MV-4-11 (cell line): ENCODE data around the gene ZNF493.

Source experiments
- DNase-seq: peaks from one replicate; lab custom pipeline; 2025; lab: John Stamatoyannopoulos, UW

Gene ZNF493

DNA sequence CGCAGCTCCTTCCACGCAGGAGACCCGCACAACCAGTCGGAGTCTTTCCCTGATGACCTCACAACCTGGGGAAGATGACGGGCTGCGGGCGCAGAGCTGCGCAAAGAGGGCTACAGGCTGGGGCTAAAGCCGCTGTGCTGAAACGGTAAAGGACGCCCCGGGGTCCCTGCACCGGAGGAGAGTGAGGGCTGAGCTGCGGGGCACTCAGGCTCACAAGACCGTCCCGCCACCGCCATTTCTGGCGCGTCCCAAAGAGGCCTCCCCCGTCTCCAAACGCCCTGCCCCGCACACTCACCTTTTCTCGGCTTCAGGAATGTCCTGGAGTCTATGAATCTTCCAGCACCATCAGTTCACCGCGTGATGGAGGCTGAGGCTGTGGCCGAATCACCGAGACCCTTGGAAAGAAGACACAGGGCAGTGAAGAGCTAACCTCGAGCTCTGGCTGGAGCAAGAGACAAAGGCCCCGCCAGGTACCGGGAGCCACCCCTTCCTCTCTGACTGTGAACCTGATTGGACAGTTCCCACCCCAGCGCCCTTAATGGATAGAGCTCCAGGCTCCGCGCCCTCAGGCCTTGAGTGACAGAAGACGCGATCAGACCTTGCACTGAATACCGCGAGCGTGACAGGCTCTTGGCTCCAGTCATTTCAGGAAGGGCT, 66.6 kb downstream of the ZNF493 start:
- no peak for DNase-seq

DNA sequence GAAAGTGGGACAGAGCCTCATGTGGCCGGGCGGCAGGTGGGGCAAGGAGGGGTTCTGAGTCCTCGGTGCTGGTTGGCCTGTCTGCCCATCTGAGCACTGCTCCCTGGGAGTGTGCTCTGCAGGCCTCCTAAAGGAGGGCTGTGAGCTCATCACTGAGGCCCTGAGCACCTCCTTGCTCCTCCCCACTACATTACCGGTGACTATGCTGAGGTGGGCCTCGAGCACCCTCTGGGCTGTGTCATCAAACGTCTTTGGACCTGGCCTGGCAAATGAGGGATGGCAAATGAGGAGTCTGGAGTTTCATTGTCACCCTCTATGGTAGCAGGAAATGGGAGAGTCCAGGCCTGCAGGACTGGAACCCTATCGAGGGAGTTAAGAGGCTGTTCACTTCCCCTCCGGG, 69.7 kb downstream of the ZNF493 start:
- no peak for DNase-seq

DNA sequence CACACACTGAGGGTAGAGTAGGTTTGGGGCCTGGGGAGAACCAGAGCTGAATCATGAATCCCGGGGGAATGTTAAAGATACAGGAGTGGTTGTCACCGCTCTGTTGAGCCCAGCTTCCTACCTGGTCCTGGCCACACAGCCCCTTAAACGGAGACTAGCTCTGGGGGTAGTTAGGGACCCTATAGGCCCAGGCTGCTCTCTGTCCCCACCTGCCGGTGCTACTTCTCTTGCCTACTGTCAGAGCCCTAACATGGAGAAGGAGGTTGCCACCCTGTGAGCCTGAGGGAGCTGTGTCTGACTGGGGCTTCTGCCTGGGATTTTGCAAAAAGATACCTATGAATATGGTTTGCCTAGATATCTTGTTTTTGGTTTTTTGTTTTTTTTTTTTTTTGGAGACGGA, 71.9 kb downstream of the ZNF493 start:
- no peak for DNase-seq

DNA sequence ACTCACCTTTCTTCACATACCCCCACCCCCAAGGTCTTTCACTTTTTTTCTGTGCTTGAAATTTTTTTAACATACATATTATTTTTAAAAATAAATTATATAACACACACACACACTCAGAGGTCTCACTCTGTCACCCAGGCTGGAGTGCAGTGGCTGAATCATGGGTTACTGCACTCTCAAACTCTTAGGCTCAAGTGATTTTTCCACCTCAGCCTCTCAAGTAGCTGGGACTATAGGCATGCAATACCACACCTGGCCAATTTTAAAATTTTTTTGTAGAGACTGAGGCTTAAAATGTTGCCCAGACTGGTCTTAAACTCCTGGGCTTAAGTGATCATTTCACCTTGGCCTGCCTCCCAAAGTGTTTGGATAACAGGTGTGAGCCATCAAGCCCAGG, 75.6 kb downstream of the ZNF493 start:
- no peak for DNase-seq

DNA sequence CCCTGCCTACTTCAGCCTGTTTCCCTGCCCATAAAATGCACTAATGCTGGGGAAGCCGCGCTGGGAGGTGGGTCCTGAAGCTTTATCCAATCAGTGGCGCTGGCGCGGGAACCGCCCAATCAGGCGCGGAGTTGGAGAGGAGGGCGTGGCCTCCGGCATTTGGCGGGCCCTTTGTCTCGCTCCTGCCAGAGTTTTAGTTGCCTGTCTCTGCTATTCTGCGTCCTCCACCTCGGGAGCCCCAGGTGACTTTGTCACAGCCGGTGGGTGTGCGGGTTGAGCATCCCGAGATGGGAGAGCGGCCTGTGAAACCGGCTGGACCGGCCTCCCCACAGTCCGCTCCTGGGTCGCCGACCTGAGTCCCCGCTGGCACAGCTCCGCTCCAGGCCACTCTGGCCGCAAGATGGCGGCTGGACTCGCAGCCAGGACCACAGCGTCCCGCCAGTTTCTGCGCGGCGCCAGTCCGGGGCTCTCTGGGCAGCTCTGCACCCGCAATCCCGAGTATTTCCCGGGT, 77.8 kb downstream of the ZNF493 start:
- DNase-seq, result no peak
